GM18520 (cell line): Measurements from ENCODE around the gene ZFP1.

Source experiments
- ATAC-seq: cut with Tn5 transposase; IDR thresholded peaks from one replicate; pipeline ENCODE4 v1.9.1; 2021; ENCODE audit not compliant: unreplicated experiment

Gene ZFP1

DNA sequence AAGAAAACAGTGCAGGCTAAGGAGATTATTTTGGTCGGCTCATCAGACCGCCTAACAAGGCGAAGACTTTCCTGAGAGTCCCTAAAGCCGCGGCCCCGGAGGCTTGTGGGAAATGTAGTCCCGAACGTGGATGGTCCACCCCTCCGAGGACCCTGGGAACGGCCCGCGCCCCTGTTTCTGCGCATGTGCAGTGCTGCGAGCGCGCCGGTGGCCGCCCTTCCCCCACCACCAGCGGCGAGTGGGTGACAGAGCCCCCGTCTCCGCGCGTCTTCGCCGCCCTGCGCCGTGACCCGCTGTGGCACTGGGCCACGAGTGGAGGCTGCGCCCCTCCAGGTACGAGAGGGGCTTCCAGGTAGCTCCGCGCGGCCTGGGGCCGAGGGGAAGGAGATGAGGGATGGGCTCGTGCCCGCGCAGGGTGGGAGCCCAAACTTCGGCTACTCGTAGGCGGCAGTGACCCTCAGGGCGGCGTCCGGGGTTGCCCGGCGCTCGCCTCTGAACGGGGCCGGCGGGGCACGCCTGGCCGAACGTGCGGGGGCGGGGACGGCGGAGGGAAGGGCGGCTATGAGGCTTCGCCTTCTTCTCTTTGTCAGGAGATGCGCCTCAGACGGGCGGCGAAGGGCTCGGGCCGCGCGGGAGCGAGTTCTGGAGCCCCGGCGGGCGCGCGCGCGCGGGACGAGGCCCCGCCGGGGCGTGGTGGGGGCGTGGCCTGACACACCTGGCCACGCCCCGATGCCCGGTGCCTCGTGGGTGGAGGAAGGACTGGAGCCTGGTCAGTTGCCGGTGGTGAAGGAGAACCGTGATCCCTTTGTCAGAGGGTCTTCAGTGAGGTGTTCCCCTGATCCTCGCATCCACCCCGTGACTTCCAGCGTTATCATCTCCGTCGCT is at the start of gene ZFP1:
TSS of gene ZFP1 (plus strand) at position 214 of the 885 bp plus-strand sequence. CDS start 4,428 bp downstream, outside the sequence.
- ATAC-seq: peak; percentile 69

DNA sequence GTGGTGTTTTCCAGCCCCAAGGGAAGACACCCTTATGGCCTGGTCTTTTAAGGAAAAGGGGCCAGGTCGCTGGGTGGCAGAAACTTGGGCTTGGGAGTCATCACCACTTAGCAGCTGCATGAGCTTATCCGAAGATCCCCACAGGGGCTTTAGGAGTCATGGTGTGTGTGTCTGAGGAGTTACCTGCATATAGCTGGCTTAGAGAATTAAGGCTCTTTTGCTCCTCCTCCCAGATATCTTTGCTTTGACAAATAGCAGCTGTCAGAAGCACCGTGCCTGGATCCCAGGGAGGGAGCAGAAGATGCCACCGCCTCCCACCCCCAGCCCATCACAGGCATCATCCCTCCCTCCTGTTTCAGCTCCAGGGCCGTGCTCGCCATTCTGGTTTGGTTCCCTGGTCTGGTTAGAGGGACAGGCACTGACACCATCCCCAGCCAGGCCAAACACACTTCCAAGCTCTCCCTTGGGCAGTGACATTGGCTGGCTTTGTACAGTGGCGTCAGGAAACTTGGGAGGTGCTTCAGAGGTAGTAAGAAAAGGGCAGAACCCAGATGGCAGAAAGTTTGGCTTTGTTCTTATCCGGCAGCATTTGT is 49.2 kb upstream of the ZFP1 start:
- ATAC-seq: no peak

DNA sequence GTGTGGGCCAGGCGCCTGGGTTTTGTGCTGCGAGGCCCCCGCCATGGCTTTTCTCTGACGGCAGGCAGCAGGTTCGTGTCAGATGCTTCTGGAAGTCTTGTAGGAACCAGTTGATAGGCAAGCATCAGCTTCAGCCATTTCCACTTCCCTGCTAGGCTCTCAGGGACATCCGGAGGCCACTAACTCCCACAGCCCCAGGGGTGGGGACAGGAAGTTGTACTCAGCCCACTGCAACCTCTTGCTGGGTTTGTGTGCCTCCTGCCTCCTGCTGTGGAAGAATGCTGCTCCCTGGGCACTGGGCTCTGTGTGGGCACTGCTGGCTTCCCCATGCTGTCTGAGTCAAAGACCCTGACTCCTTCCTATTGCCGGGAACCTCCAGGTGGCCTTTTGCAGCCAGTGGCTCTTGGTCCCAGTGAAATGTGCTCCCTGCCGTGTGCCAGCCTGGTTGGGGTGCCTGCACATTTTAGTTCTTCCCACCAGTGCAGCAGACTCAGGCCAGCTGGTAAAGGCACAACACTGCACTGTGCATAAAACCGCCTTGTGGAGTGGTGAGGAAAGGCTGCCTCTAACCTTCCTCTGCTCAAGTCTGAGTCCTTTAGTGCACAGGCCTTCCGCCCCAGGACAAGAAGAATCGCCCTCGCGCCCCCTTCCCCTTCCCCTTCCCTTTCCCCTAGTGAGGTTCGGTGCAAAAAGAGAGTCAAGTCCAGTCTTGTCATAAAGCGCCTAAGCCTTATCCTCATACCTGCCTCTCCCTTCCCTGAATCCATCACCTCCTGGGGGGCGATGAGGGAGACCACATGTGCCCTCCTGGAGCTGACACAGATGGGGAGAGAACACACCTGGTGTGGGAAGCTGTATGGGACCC is 48.4 kb upstream of the ZFP1 start:
- no peak for ATAC-seq

DNA sequence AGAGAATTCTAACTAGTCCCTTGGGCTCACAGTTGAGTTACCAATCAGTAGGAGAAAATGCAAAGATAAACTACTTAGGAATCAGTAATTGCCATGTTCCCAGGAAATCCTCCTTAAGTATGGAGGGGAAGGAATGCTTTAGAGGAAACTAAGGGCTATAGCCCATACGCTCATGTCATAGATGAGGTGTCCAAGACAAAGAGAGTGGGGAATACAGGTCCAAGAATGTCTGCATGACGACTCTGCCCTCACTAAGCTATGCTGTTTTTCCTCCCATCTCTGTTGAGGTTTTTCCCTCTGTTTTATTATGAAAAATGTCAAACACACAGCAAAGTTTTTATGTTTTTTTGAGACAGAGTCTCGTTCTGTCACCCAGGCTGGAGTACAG is 47.7 kb upstream of the ZFP1 start:
- ATAC-seq: no peak

DNA sequence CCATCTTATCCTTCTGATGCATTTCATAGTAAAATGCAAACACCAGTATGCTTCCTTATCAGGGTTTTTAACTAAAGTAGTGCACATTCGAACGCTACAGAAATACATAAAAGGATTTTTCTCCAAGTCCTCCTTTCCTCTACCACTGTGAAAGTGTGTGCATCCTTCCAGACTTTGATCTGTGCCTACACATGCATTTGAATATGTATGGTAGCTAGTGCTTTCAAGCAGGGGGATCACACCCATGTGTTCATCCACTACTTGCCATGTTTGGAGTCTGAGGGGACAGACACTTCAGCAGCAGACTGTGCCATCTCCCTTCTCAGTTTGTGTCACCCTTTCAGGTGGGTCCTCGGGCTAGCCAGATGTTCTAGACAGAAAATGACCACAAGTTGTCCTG is 46.7 kb upstream of the ZFP1 start:
- ATAC-seq: no peak

DNA sequence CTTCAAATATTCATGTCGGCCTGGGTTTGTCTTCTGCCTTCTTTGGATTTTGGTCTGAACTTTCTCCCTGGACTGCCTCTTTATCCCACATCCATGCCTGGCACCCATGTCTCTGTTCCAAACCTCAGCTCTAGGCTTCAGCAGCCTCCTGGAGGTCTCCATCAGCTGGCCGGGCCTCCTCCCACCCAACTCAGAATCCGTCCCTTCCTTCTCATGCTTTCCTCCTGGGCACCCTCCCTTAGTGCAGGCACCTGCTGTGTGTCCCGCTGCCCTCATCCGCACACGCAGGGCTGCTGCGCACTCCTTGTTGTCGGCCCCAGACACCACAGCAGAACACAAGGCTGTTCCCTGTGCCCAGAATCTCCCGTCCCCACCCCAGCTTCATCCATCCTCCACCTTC is 45.7 kb upstream of the ZFP1 start:
- ATAC-seq: no peak

DNA sequence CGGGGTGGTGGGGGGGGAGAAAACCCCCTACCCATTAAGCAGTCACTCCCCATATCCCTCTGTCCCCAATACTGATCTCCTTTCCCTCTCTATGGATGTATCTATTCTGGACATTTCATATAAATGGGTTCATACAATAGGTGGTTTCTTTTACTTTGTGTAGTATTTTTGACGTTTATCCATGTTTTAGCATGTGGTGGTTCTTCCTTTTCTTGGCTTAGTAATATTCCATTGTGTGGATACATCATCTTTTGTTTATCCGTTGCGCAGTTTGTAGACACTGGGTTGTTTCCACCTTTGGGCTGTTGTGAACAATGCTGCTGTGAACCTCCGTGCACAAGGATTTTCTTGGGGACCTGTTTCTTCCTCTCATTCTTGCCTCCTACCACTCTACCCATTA is 44.3 kb upstream of the ZFP1 start:
- no peak for ATAC-seq

DNA sequence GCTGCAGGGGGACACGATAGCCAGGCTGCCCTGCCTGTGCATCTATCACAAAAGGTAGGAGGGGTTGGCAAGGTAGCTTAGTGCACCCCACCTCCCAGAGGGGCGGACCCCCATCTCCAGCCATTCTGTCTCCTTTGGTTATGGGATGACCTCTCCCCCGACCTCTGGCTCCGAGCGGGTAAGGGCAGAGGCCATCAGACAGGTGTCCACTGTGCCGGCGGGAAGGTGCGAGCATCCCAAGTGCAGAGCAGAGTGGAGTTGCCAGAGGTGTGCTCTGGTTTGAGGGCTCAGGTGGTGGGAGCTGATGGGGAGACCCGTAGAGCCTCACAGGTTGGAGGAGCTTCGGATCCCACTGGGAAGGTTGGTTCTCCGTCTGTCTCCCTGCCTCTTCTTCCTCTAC is 43.5 kb upstream of the ZFP1 start:
- no peak for ATAC-seq

DNA sequence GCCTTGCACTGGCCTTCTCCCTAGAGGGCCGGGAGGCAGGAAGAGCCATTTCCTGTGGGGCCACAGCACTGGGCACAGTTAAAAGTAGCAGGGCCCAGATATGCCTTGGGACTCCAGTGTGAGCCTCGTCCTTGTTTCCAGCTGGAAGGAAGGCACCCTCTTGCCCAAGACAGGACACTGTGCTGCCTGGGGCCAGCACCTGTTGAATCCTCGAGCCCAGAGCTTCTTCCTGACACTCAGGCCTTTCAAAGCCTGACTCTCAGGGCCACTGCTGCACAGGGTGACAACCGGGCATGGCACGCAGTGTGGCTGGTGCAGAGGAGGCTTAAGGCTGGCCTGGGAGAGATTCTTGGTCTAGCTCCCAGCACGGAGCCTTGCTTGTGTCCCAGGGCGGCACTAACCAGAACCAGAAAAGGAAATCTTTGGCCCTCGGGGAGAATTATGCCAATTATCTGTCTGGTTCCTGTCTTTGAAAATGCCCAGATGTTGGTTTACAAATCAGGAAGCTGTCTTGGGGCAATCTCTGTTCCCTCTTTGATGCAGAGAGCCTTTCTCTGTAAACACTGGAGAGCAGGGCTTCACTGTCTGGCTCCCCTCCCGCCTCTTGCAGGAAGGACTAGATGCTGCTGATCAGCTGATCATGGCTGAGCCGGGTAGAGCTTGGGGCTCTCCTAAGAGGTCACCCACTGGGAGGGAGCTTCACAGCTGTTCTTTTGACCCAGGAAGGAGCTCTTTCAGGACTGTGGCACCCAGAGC is 42.8 kb upstream of the ZFP1 start:
- no peak for ATAC-seq

DNA sequence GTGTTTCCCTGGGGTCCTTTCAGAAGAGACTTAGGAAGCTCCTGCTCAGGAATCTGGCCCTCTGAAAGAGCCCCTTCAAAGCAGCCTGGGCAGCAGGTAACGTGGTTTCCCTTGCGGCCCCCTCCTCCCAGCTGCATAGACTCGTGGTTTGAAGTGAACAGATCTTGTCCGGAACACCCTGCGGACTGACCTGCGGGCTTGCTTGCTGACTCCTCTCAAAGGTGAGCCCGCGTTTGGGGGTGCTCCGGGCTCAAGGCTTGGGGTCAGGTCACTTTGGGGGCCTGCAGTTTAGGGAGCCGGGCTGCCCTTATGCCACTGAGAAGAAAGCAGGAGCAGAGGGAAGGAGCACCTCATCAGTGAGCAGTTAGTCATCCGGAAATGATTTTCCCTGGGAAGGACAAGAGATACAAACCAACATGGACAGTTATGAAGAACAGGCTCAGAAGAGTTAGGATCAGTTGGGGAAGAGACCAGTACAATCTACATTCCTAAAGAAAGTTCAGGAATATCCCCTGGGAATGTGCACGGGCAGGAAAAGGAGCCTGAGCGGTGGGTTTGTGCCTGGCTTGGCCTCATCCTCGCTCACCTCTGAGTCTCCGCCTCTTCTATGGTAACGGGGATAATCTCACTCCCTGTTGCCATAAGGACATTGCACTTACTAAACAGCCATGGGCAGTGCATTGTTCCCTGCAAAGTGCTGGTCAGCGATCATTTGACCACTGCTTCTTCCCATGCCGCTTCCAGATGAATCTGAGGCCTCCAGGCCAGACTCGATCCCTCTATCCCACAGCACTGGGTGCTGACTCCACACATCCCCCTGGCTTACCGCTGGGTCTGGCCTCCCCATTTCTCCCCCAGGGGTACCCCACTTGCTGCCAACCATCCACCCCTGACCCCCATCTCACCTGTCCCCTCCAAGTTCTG is 41.7 kb upstream of the ZFP1 start:
- no peak for ATAC-seq

DNA sequence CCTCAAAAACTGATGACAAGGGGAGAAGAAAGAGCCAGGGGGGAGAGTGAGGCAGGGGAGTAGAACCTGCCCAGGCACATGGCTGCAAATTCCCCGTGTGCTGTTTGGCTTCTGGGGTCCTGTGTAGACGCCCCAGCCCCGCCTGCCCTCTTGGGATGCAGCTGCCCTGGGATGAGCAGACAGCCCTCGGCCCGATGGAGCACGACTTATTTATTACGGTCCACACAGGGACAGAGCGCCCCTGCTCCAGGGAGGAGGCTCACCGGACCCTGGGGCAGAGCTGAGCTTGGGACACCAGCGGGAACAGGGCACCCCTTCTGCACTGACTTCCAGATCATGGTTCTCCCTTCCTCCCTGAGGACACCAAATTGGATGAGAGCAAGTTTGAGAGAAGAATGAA is 40.8 kb upstream of the ZFP1 start:
- no peak for ATAC-seq

DNA sequence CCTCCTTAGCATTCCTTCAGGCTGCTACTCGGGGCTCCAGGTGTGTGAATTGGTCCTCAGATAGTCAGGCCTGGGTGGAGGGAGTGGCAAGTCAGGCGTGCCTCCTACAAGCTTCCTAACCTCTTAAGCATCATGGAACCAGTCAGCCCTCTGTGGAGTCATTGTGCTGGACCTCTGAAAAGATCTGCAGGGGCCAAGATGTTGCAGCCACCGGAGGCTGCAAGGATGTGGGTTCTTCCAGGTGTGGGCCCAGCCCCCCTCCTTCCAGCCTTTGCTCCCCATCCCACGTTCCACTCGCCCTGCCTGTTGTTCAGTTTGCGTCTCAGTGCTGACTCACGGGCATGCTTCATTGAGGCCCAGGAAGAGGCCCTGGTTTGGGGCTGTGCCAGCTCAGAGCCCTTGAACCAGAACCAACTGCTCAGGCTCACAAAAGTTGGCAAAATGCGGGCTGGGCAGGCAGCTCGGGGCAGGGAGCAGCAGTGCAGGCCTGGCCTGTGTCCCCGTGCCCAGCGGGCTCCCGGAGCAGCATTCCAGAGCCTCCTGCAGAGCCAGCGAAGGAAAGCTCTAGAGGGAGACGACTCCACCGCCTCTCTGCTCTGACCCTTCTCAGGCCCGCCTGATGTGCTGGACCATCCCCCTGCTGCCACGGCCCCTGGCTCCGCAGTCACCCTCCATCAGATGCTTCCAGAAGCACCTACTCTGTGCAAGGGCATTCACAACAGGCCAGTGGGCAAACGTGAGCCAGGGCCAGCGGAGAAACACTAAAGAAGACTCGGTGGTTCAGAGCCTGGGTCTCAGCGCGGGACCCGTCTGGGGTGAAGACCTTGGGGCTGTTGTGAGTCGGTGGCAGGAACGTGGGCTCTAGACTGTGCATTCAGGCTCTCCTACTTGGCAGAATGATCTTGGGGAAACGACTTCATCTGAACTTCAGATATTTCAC is 39.3 kb upstream of the ZFP1 start:
- no peak for ATAC-seq

DNA sequence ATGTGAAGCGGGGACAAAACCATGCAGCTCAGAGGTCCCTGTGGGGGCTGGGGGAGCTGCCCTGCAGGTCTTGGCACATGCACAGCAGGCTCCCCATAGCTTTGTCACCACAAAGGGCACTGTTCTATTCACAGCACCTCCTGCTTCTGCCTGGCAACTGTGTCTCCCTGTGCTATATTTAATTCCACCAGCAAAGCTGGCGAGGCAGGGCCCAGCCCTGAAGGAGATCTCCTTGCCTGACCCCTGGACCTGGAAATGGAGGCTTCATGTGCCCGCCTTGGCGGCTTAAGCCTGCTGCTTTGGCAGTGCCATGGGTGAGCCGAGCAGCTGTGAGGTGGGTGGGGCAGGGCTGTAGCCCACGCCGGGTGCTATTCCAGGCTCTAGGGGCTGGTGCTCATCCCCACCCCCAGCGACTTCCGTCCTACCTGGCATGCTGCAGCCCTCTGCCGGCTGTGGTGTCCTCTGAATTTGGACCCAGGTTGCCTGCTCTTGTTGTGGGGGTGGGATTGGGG is 38.5 kb upstream of the ZFP1 start:
- ATAC-seq: no peak

DNA sequence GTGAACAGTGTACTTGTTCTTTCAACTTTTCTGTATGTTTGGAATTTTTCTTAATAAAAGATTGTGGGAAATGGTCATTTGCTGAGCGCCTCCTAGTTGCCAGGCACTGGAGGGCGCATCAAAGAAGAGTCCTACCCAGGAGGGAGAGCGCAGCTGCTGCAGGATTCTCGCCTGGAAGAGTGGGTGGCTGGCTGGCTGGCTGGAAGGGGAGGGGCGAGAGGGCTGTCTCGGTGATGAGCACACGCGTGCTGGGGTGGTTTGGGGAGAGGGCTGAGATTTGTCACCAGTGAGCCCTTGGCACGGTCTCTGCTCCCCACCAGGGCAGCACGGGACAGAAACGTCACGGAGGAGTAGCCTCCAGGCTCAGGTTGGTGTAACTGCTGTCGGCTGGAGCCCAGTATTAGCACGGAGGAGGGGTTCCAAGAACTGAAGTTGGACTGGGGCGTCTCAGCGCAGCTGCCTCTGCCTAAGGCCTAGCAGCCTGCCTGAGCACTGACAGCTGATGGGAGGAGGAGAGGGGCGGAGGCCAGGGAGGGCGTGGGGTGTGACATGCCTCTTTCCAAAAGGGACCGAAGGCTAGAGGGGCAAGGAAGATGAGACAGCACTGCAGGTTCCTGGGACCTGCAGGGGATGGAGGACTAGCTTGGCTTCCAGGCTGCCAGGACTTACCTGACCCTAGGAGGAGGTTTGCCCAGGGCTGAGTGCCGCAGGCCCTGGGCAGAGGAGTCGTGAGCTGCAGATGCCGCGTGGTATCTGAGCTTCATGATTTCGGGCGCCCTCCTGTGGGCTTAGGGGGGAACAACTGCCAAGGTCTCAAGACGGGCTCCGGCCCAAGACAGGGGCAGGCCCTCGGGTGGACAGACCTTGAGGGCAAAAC is 37.4 kb upstream of the ZFP1 start:
- ATAC-seq: peak; percentile 58

DNA sequence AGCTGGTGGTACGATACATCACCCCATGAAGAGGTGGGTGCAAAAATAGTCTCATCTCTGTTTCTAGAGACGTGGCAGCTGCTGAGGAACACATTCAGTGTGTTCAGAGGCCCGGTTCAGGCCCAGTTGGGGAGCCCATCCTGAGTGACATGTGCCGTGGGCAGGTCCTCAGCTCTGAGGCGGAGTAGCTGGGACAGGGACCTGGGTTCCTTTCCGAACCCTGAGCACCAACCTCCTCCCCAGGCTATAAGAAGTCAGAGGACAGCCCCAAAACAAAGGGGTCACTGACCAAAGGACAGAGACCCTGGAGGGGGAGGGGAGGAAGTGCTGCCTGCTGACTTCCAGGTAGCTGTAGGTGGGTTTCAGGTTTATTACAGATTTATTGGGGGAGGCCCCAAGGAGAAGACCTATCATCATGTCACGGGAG is 36.8 kb upstream of the ZFP1 start:
- ATAC-seq: no peak

DNA sequence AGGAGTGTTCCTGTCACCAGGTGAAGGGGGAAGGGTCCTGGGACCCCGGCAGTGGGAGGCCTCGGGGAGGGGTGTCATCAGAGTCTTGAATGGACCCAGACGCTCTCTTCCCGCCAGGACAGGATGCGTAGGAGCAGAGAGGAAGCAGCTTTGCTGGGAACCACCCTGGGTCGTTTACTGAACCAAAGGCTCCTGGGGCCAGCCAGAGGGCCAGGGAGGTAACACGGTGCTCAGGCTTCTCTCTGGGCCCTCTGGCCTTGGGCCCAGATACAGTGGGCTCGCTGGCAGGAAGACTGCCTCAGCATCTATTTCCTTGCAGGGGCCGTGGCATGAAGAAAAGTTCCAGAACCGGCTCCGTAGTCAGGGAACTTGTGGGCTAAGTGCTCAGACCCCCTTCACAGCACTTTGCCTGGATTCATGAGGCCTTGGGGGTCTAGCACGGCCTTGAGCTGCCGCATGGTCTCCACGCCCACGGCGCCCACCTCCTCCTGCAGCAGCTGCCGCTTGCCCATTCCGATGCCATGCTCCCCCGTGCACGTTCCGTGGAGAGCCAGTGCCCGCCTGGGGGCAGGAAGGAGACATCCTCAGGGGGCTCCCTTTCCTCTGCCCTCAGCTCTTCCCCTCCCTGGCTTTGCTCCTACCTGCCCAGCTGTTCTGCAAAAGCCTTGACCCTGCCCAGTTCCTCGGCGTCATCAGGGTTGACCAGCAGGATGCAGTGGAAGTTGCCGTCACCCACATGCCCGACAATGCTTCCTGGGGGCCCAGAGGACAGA is 36.2 kb upstream of the ZFP1 start:
- no peak for ATAC-seq
